ENCODE measurements around the gene WDR27. TPM values are rescaled to one million over a fixed set of nuclear protein-coding genes. Genes with fewer than 3 reads are reported as not detected.

Gene WDR27
- total RNA-seq, 1 donor from 2014 or later: 41.5 TPM

DNA sequence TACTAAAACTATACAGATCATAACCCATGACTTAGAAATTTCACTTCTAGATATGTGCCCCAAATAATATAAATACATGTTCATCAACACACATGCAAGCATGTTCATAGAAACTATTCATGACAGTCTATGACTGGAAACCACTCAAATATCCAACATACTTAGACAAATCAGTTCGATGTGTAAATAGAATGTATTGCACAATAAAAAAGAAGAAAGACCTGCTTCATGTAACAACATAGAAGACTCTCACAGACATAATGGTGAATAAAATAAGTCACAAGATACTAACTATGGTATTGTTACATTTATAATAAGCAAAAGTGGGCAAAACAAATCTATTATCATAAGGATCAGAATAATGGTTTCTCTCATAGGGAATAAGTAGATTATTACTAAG is 284.7 kb downstream of the WDR27 start:
- Histone ChIP-seq H3K9me3 (no peaks in the 10 kb centered on the region), H3K27me3 (no peaks in the 10 kb centered on the region), H3K36me3 (no peaks in the 10 kb centered on the region), H3K27ac (no peak overlapping the region), H3K4me1 (no peaks in the 10 kb centered on the region), H3K4me3 (no peak overlapping the region)
- intact Hi-C loops (cut with DNase I): no loop called here
- no peak for DNase-seq (ENCODE audit: extremely low spot score in 2 of 2)
- TF ChIP-seq, protein P1, sequence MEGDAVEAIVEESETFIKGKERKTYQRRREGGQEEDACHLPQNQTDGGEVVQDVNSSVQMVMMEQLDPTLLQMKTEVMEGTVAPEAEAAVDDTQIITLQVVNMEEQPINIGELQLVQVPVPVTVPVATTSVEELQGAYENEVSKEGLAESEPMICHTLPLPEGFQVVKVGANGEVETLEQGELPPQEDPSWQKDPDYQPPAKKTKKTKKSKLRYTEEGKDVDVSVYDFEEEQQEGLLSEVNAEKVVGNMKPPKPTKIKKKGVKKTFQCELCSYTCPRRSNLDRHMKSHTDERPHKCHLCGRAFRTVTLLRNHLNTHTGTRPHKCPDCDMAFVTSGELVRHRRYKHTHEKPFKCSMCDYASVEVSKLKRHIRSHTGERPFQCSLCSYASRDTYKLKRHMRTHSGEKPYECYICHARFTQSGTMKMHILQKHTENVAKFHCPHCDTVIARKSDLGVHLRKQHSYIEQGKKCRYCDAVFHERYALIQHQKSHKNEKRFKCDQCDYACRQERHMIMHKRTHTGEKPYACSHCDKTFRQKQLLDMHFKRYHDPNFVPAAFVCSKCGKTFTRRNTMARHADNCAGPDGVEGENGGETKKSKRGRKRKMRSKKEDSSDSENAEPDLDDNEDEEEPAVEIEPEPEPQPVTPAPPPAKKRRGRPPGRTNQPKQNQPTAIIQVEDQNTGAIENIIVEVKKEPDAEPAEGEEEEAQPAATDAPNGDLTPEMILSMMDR (IDR thresholded peaks at IDR 0.05): no peak
- TF ChIP-seq POLR2AphosphoS5 (IDR thresholded peaks at IDR 0.05; ENCODE audit: insufficient read depth in 1 of 2, low read depth in 1 of 2): no peak

DNA sequence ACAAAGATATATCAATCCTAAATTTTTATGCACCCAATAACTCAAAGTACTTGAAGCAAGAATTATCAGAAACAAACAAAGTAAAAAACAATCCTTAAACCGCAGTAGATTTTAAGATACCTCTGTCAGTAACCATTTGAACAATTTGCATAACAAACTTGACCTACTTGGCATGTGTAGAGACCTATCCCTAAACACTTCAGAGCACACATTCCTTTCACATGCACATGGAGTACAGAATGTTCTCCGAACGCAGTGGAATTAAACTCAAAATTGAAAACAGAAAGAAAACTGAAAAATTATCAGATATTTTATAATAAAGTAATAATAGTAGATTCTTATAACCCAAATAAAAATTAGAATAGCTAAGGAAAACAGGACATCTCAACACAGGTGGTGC is 285.6 kb downstream of the WDR27 start:
- Histone ChIP-seq H3K27ac (no peak overlapping the region), H3K27me3 (no peaks in the 10 kb centered on the region), H3K36me3 (no peaks in the 10 kb centered on the region), H3K4me3 (no peak overlapping the region), H3K9me3 (no peaks in the 10 kb centered on the region), H3K4me1 (no peaks in the 10 kb centered on the region)
- TF ChIP-seq POLR2A (IDR thresholded peaks at IDR 0.05): no peak
- TF ChIP-seq POLR2AphosphoS5 (IDR thresholded peaks at IDR 0.05; ENCODE audit: insufficient read depth in 1 of 2, low read depth in 1 of 2): no peak
- TF ChIP-seq, protein P1 (IDR thresholded peaks at IDR 0.05): no peak
- no peak for DNase-seq (ENCODE audit: extremely low spot score in 2 of 2)
- intact Hi-C loops (cut with DNase I): no loop called here

DNA sequence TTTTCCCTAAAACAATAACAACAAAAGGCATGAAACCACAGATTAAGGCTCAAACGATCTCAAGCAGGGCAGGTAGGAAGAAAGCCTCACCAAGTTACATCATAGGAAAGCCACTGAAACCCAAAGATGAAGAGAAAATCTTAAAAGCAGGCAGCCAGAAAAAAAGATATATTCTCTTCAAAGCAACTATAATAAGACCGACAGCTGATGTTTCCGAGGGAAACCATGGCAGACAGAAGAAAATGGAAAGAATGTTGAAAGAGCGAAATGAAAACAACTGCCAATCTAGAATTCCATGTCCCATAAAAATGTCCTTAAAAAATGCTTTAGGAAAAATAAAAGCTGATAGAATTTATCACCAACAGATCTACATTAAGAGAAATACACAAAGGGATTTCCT is 286.6 kb downstream of the WDR27 start:
- Histone ChIP-seq H3K27ac (no peak overlapping the region), H3K4me3 (no peak overlapping the region), H3K36me3 (no peaks in the 10 kb centered on the region), H3K4me1 (no peaks in the 10 kb centered on the region), H3K9me3 (no peaks in the 10 kb centered on the region), H3K27me3 (no peaks in the 10 kb centered on the region)
- DNase-seq (ENCODE audit: extremely low spot score in 2 of 2): no peak
- TF ChIP-seq POLR2A (IDR thresholded peaks at IDR 0.05) (no peak), POLR2AphosphoS5 (IDR thresholded peaks at IDR 0.05; ENCODE audit: insufficient read depth in 1 of 2, low read depth in 1 of 2) (no peak)
- TF ChIP-seq, protein P1 (IDR thresholded peaks at IDR 0.05): no peak
- intact Hi-C loops (cut with DNase I): no loop called here

DNA sequence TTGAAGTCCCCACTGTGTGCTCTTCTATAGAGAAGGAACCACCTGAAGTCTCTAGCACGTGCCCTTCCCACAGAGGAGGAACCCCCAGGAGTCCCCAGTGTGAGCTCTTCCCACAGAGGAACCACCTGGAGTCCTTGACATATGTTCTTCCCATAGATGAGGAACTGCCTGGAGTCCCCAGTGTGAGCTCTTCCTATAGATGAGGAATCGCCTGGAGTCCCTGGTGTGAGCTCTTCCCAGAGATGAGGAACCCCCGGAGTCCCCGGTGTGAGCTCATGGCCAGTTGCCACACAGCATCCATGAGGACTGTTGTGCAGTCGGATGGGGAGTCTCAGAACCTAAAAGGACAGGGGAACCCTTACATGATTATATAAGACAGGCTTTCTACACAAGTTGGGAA is 290.1 kb downstream of the WDR27 start:
- H3K4me1 ChIP-seq: no peaks in the 10 kb centered on the region
- intact Hi-C loops (cut with DNase I): no loop called here
- DNase-seq (ENCODE audit: extremely low spot score in 2 of 2): no peak
- H3K9me3 ChIP-seq: no peaks in the 10 kb centered on the region
- H3K36me3 ChIP-seq: no peaks in the 10 kb centered on the region
- no peaks in the 10 kb centered on the region for H3K27me3 ChIP-seq
- H3K4me3 ChIP-seq: no peak overlapping the region
- TF ChIP-seq POLR2A (IDR thresholded peaks at IDR 0.05) (no peak), POLR2AphosphoS5 (IDR thresholded peaks at IDR 0.05; ENCODE audit: insufficient read depth in 1 of 2, low read depth in 1 of 2) (no peak)
- TF ChIP-seq, protein P1 (IDR thresholded peaks at IDR 0.05): no peak
- H3K27ac ChIP-seq: no peak overlapping the region

DNA sequence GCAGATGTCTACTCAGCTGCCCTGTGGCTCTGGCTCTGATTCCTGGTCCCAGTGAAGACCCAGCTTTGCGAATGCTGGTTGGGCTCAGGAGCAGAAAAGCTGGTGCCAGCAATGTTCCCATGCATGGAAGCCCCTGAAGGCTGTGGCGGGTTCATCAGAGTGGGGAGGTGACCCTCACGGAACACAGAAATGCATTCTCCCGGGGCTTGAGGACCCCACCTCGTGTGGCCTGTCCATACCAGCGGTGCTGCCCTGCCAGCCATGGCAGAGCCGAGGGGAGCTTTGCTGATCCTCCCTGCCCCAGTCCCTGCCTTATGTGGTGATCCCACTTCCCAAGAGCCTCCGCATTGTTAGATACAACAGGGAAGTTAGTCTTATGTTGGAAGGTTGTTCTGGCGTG is 290.5 kb downstream of the WDR27 start:
- no peaks in the 10 kb centered on the region for H3K9me3 ChIP-seq
- TF ChIP-seq POLR2A (IDR thresholded peaks at IDR 0.05) (no peak), POLR2AphosphoS5 (IDR thresholded peaks at IDR 0.05; ENCODE audit: insufficient read depth in 1 of 2, low read depth in 1 of 2) (no peak)
- TF ChIP-seq, protein P1 (IDR thresholded peaks at IDR 0.05): no peak
- H3K4me3 ChIP-seq: no peak overlapping the region
- no peak for DNase-seq (ENCODE audit: extremely low spot score in 2 of 2)
- no peaks in the 10 kb centered on the region for H3K27me3 ChIP-seq
- no peak overlapping the region for H3K27ac ChIP-seq
- intact Hi-C loops (cut with DNase I): no loop called here
- H3K36me3 ChIP-seq: no peaks in the 10 kb centered on the region
- no peaks in the 10 kb centered on the region for H3K4me1 ChIP-seq
